Measurements from ENCODE around the gene POLR1B. TPM values are rescaled to one million over a fixed set of nuclear protein-coding genes. Genes with fewer than 3 reads are reported as not detected.
A peak's percentile ranks its signal among the peaks of the same experiment; 100 is the strongest.

The POLR1B gene
- total RNA-seq, 2 donors from 2014 or later: 30.6 to 59.2 TPM

DNA sequence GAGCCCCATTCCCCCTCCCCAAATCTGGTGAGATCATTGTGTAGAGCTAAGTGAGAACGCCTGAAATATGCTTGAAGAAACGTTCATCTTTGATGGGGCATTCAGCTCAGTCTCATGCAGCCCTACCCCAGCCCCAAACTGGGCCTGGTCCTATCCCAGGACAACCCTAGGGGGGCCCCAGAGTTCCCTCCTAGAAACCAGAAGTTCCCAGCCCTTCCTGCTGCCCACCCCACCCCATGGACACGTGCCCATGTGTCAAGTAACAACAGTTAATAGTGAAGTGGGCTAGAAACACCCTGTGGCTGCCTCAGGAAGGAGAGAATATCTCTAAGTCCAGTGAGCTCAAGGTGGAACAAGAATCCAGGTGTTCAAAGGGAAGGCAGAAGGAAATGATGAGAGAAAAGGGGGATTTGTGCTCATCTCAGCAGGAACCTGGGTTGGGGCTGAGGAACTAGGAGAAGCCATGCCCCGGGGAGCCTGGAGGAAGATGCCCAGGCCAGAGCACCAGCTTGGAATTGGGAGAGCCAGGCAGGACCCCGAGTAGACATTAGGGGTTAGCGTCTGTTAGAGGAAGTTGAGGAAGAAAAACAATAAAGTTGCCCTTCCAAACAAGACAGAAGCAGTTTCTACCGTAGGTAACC lies 83.3 kb downstream of the POLR1B start:
- no peak overlapping the region for H3K27ac Mint-ChIP-seq
- no peaks in the 10 kb centered on the region for H3K27me3 Mint-ChIP-seq
- H3K4me3 Mint-ChIP-seq: peak overlapping the region; percentile 73
- peaks cover 12% of the 10 kb centered on the region for H3K4me1 Mint-ChIP-seq
- ATAC-seq (replicated peaks): no peak
- H3K36me3 Mint-ChIP-seq (ENCODE audit: low read depth): no peaks in the 10 kb centered on the region
- no peaks in the 10 kb centered on the region for H3K9me3 Mint-ChIP-seq

DNA sequence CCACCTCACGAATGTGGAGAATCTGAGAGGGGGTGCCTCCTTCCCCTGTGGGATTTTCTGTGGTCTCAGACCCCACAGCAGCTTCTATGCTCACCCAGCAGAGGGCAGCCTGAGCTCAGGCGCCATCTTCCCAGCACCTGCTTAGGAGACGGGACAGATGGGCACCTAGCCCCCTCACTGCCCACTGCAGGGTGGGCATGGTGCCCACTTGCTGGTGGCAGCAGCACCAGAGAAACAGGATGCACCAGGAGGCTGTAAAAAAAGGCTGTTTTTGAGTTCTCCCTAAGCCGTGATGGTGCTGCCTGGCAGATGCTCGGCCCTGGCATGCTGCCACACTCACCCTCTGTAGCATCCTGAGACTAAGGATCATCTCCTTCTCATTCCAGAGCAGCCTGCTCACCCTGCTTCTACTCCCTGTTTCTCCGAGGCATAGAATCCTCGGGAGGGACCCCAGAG lies 84.4 kb downstream of the POLR1B start:
- H3K27ac Mint-ChIP-seq: peak overlapping the region; percentile 68
- H3K9me3 Mint-ChIP-seq: no peaks in the 10 kb centered on the region
- no peaks in the 10 kb centered on the region for H3K36me3 Mint-ChIP-seq (ENCODE audit: low read depth)
- no peaks in the 10 kb centered on the region for H3K27me3 Mint-ChIP-seq
- ATAC-seq (replicated peaks): peak; percentile 61
- H3K4me3 Mint-ChIP-seq: peak overlapping the region; percentile 73
- H3K4me1 Mint-ChIP-seq: peaks cover 22% of the 10 kb centered on the region

Other genes with a start within 250 kb of the POLR1B start
- 1 to 10 TPM; 6.1 to 9.5 TPM for gene RGPD8, start 108.8 kb upstream of the POLR1B start, total RNA-seq
- gene TTL, start 60.3 kb upstream of the POLR1B start, total RNA-seq: 10 to 100 TPM; 12.7 to 28.1 TPM
- gene CHCHD5, start 42.1 kb downstream of the POLR1B start, total RNA-seq: 10 to 100 TPM; 25.2 to 28.9 TPM
- gene SLC20A1, start 103.5 kb downstream of the POLR1B start, total RNA-seq: 100 to 1,000 TPM in 1 of 2 donors, 10 to 100 TPM in 1; 77.3 to 124 TPM
- not detected for gene NT5DC4, start 178.6 kb downstream of the POLR1B start, total RNA-seq
- 10 to 100 TPM; 31.4 to 35.8 TPM for gene CKAP2L, start 222.1 kb downstream of the POLR1B start, total RNA-seq
- gene IL1A, start 242.0 kb downstream of the POLR1B start, total RNA-seq: 10 to 100 TPM in 1 of 2 donors, 1 to 10 TPM in 1; 4.3 to 27.1 TPM

All from activated T-helper 17 cell treated with anti-CD3 and anti-CD28 coated beads, Interleukin-2, amount 50 U/mL, for 72 hours (primary cell).